Kidney (tissue), 14 donors: ENCODE results near the gene IFI30. TPM values are rescaled to one million over a fixed set of nuclear protein-coding genes. Genes with fewer than 3 reads are reported as not detected.

Source experiments
- DNase-seq, 5 donors: peaks; one replicate each; pipeline ENCODE4 v3.0.0-alpha.2; 2013 to 2020
- FAIRE-seq: peaks from 2 replicates; lab custom pipeline; 2012; peaks lifted over from hg19 to GRCh38; lab: Jason Lieb, UNC
- H3K27ac ChIP-seq, 2 donors: one replicate each; pipeline ENCODE4 v1.7.0; 2013; ENCODE audit warnings: low read depth in 2 of 2, low read length in 2 of 2, inconsistent platforms in 1 of 2
- H3K27me3 ChIP-seq: one replicate; pipeline ENCODE4 v1.7.1; 2013; ENCODE audit warnings: low read length, inconsistent platforms; ENCODE audit not compliant: control insufficient read depth, insufficient read depth
- H3K36me3 ChIP-seq, 3 donors: one replicate each; pipeline versions ENCODE4 v1.7.0 to v1.7.1; 2013; ENCODE audit warnings: low read length in 3 of 3, control low read depth in 1 of 3, inconsistent platforms in 1 of 3; ENCODE audit not compliant: insufficient read depth in 3 of 3, control insufficient read depth in 2 of 3
- H3K4me1 ChIP-seq, 3 donors: one replicate each; pipeline versions ENCODE4 v1.7.0 to v1.7.1; 2013; ENCODE audit warnings: low read length in 3 of 3, inconsistent platforms in 1 of 3, low read depth in 1 of 3; ENCODE audit not compliant: control insufficient read depth in 2 of 3, insufficient read depth in 2 of 3
- H3K4me3 ChIP-seq, 3 donors: one replicate each; pipeline versions ENCODE4 v1.7.0 to v1.8.1; 2013; ENCODE audit warnings: low read length in 3 of 3, control low read depth in 1 of 3, inconsistent platforms in 1 of 3
- H3K9ac ChIP-seq, 3 donors: one replicate each; pipeline versions ENCODE4 v1.7.0 to v1.7.1; 2013; ENCODE audit warnings: low read length in 3 of 3, control low read depth in 1 of 3, inconsistent platforms in 1 of 3
- H3K9me3 ChIP-seq, 3 donors: one replicate each; pipeline versions ENCODE4 v1.7.0 to v1.7.1; 2013; ENCODE audit warnings: low read length in 3 of 3, control low read depth in 1 of 3, inconsistent platforms in 1 of 3; ENCODE audit not compliant: control insufficient read depth in 2 of 3, insufficient read depth in 1 of 3
- CTCF ChIP-seq: IDR thresholded peaks from 3 replicates; pipeline ENCODE4 v1.5.1; 2012; ENCODE audit warnings: mild to moderate bottlenecking, moderate library complexity, borderline replicate concordance; ENCODE audit not compliant: insufficient read depth; ENCODE audit errors: extremely low read depth
- intact Hi-C: fragments of 100-400 bp; cut with DNase I; formaldehyde crosslinking; loops from one replicate; pipeline ENCODE4 v1.11.1; 2022
- polyA plus RNA-seq: library from polyadenylated mRNA; stranded (reverse); fragments of 350-450 nt; fragmentation: Illumina TruSeq; extraction: RNeasy Lipid Tissue Mini Kit (QIAGEN cat#74804); gene quantifications from one replicate; pipeline ENCODE4 v1.2.3, GENCODE V29; 2014; ENCODE audit warnings: low read depth, low replicate concordance; ENCODE audit not compliant: insufficient read depth
- total RNA-seq: library from RNA; stranded (reverse); fragmentation: NEBNext Ultra II Directional; extraction: Animal tissue kit (Norgen Biotek cat#: 25700); gene quantifications from one replicate; pipeline ENCODE4 v1.2.1, GENCODE V29; 2021
- donor health status: control.
- donor health status: control.
- donor health status: control.
- donor health status: control.
- donor health status: control.
- donor health status: DM: yes; HTN: yes; CAD: no.
- donor health status: Normal renal cell carcinoma (clear cell type).

IFI30 gene
- total and polyA plus RNA-seq, 2 donors from 2014 or later = 109 to 173 TPM

GRCh38 chr19:18147396-18147795 is 26.2 kb upstream of the IFI30 start:
- Histone ChIP-seq H3K27ac (no peak overlapping the region), H3K36me3 (peaks cover 2 to 25% (median 9%) of the 10 kb centered on the region in 3 donors), H3K4me3 (no peak overlapping the region), H3K9ac (no peak overlapping the region), H3K9me3 (no peaks in the 10 kb centered on the region), H3K4me1 (peaks cover 0 to 4% (median 4%) of the 10 kb centered on the region in 3 donors), H3K27me3 (no peaks in the 10 kb centered on the region)
- TF ChIP-seq CTCF = no peak
- DNase-seq (no peak), FAIRE-seq (no peak)
- intact Hi-C loops = no loop called here

DNA sequence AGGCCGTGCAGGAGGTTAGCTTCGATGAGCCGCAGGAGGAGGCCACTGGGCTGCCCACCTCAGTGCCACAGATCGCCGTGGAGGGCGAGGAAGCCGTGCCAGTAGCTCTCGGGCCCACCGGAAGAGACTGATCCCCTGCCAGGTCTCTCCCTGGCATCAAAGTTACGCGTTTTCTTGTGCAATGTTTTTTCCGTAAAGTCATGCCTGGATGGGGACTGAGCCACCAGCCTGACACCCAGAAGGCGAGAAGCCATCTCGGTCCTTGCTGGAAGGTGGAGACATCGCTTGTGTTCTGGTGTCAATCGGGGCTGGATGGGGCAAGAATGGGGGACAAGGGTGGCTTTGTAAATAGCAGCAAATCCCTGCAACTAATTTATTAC is 24.0 kb upstream of the IFI30 start:
- FAIRE-seq = no peak
- no peak overlapping the region for H3K9ac ChIP-seq
- no peaks in the 10 kb centered on the region for H3K9me3 ChIP-seq
- DNase-seq = no peak
- intact Hi-C loops = no loop called here
- no peak for TF ChIP-seq CTCF
- H3K27me3 ChIP-seq = no peaks in the 10 kb centered on the region
- peaks cover 0 to 13% (median 4%) of the 10 kb centered on the region in 3 donors for H3K4me1 ChIP-seq
- no peak overlapping the region for H3K27ac ChIP-seq
- no peak overlapping the region for H3K4me3 ChIP-seq
- H3K36me3 ChIP-seq = peaks cover 2 to 11% (median 6%) of the 10 kb centered on the region in 3 donors

DNA sequence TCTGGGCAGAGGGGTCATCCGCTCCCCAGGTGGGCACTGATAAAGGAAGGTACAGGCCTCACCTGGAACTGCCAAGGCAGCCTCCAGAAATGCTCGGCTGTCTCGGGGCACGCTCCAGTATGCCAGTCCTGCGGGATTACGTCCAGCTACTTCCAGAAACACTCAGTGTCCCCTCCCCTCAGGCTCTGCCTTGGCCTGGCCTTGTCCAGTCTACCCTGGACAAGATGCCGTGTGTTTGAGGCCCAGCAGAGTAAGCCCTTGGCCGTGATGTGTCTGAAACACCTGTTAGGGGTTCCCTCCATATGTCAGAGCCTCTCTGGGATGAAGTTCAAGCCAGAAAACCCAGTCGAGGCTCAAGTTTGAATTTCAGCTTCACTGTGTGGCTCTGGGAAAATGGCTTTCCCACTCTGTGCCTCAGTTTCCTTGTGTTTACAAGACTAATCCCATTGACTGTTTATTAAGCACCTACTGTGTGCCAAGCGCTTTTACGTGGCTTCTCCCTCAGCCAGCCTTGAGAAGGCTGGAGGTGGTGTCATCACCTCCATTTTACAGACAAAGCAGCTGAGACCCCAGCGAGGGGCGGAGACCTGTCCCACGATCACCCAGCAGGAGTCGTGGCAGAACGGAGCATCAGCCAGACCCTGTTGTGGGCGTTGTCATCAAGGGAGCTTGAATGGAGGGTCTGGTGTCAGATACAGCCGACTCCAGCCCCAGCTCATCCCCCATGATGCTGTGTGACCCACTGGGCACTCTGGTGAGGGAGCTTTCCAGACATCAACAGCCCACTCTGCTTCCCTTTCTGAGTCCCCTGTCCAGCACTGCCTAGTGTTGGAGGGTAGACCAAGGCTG is 22.6 kb upstream of the IFI30 start:
- Histone ChIP-seq H3K27ac (no peak overlapping the region), H3K27me3 (no peaks in the 10 kb centered on the region), H3K4me1 (peaks cover 0 to 18% (median 4%) of the 10 kb centered on the region in 3 donors), H3K9me3 (no peaks in the 10 kb centered on the region), H3K9ac (peak overlapping the region in 1 of 3 donors; percentile 78), H3K4me3 (peak overlapping the region in 1 of 3 donors; percentile 86), H3K36me3 (peaks cover 0 to 2% (median 0%) of the 10 kb centered on the region in 3 donors)
- no peak for DNase-seq
- intact Hi-C loops = no loop called here
- FAIRE-seq = no peak
- TF ChIP-seq CTCF = no peak
